Ureter (tissue), 1 donor: ENCODE measurements around the gene IKZF3. TPM values are rescaled to one million over a fixed set of nuclear protein-coding genes. Genes with fewer than 3 reads are reported as not detected.
"Not testable (repeated sequence)": the region's sequence is repeated elsewhere in the genome, so short reads cannot be mapped to it uniquely, and the experiment has no call there.

ENCODE experiments used
- DNase-seq: peaks from one replicate; pipeline ENCODE4 v3.0.0-alpha.2; 2020; ENCODE audit warnings: low spot score
- total RNA-seq: library from RNA; stranded (reverse); gene quantifications from one replicate; pipeline ENCODE4 v1.2.4, GENCODE V29; 2023
- donor health status: DM: yes; HTN: yes; CAD: no.

Gene IKZF3
- total RNA-seq, 1 donor from 2014 or later: 24.3 TPM

GRCh38 chr17:39740357-39741111, 123.6 kb downstream of the IKZF3 start:
- peak; percentile 86 for DNase-seq

- DNase-seq: no peak
Observed at GRCh38 chr17:39739885-39740356, 124.2 kb downstream of the IKZF3 start.

GRCh38 chr17:39738983-39739884, 124.9 kb downstream of the IKZF3 start:
- DNase-seq: peak; percentile 83

GRCh38 chr17:39738568-39738901, 125.6 kb downstream of the IKZF3 start:
- DNase-seq: no peak

GRCh38 chr17:39737760-39738567, 126.1 kb downstream of the IKZF3 start, which contains the start of gene GRB7:
Gene GRB7 (plus strand): TSS chr17:39737938. CDS start chr17:39742302, 4,364 bp downstream.
- DNase-seq: peak; percentile 74

- DNase-seq: no peak
Observed at GRCh38 chr17:39737206-39737759, 126.8 kb downstream of the IKZF3 start.

- DNase-seq: no peak
Observed at GRCh38 chr17:39736319-39737165, 127.6 kb downstream of the IKZF3 start.

- DNase-seq: no peak
Observed at GRCh38 chr17:39735882-39736281, 128.2 kb downstream of the IKZF3 start.

- DNase-seq: no peak
Observed at GRCh38 chr17:39732586-39732985, 131.5 kb downstream of the IKZF3 start.

- DNase-seq: peak; percentile 94
Observed at GRCh38 chr17:39730095-39730921, 133.8 kb downstream of the IKZF3 start, which contains the start of gene MIEN1. Gene MIEN1 (minus strand): TSS chr17:39730532. CDS start chr17:39730495, 37 bp downstream.

- DNase-seq: no peak
Observed at GRCh38 chr17:39729280-39729851, 134.7 kb downstream of the IKZF3 start.

GRCh38 chr17:39727556-39727955, 136.6 kb downstream of the IKZF3 start:
- no peak for DNase-seq

- no peak for DNase-seq
Observed at GRCh38 chr17:39726617-39727016, 137.5 kb downstream of the IKZF3 start.

- not testable (repeated sequence) for DNase-seq
Observed at GRCh38 chr17:39725923-39726322, 138.2 kb downstream of the IKZF3 start.

GRCh38 chr17:39724731-39725130, 139.4 kb downstream of the IKZF3 start:
- no peak for DNase-seq

GRCh38 chr17:39722965-39723848, 140.9 kb downstream of the IKZF3 start:
- DNase-seq: no peak

- DNase-seq: no peak
Observed at GRCh38 chr17:39722104-39722503, 142.0 kb downstream of the IKZF3 start.
